ENCODE results near the gene IL1RAPL2.

The IL1RAPL2 gene

GRCh38 chrX:104833401-104833800 is 267.4 kb downstream of the IL1RAPL2 start:
- Histone ChIP-seq H3K9me2 (replicated peaks; ENCODE audit: insufficient read depth, low read length) (no peaks in the 10 kb centered on the region), H3K79me2 (ENCODE audit: insufficient read depth, low read length) (no peaks in the 10 kb centered on the region), H3K27me3 (ENCODE audit: low read length) (no peaks in the 10 kb centered on the region), H3K4me3 (ENCODE audit: insufficient read depth, low read length, poor library complexity, severe bottlenecking) (no peak overlapping the region), H2AFZ (ENCODE audit: low read depth, low read length, severe bottlenecking) (no peak overlapping the region), H3K36me3 (ENCODE audit: low read length) (no peaks in the 10 kb centered on the region), H3K9me3 (ENCODE audit: insufficient read depth, low read length) (no peaks in the 10 kb centered on the region), H3K4me2 (ENCODE audit: low read depth, low read length, poor library complexity, severe bottlenecking) (no peak overlapping the region), H3K27ac (ENCODE audit: low read depth, low read length) (no peak overlapping the region), H3K9ac (ENCODE audit: low read length) (no peak overlapping the region), H4K20me1 (ENCODE audit: low read depth, low read length) (no peaks in the 10 kb centered on the region), H3F3A (ENCODE audit: insufficient read depth) (no peaks in the 10 kb centered on the region)
- TF ChIP-seq EZH2phosphoT487 (conservative IDR thresholded peaks at IDR 0.05; ENCODE audit: low read length), result no peak
- no peak for TF ChIP-seq CTCF (IDR thresholded peaks at IDR 0.05; ENCODE audit: insufficient read depth, low read length, poor library complexity, severe bottlenecking)

- no peaks in the 10 kb centered on the region for H3K79me2 ChIP-seq (ENCODE audit: insufficient read depth, low read length)
- no peak overlapping the region for H2AFZ ChIP-seq (ENCODE audit: low read depth, low read length, severe bottlenecking)
- TF ChIP-seq EZH2phosphoT487 (conservative IDR thresholded peaks at IDR 0.05; ENCODE audit: low read length) (no peak), CTCF (IDR thresholded peaks at IDR 0.05; ENCODE audit: insufficient read depth, low read length, poor library complexity, severe bottlenecking) (no peak)
- no peaks in the 10 kb centered on the region for H3K9me3 ChIP-seq (ENCODE audit: insufficient read depth, low read length)
- H3K9ac ChIP-seq (ENCODE audit: low read length), result no peak overlapping the region
- no peak overlapping the region for H3K4me2 ChIP-seq (ENCODE audit: low read depth, low read length, poor library complexity, severe bottlenecking)
- H3K9me2 ChIP-seq (replicated peaks; ENCODE audit: insufficient read depth, low read length), result no peaks in the 10 kb centered on the region
- no peak overlapping the region for H3K27ac ChIP-seq (ENCODE audit: low read depth, low read length)
- H3K4me3 ChIP-seq (ENCODE audit: insufficient read depth, low read length, poor library complexity, severe bottlenecking), result no peak overlapping the region
- no peaks in the 10 kb centered on the region for H3F3A ChIP-seq (ENCODE audit: insufficient read depth)
- no peaks in the 10 kb centered on the region for H3K36me3 ChIP-seq (ENCODE audit: low read length)
- H4K20me1 ChIP-seq (ENCODE audit: low read depth, low read length), result no peaks in the 10 kb centered on the region
- H3K27me3 ChIP-seq (ENCODE audit: low read length), result no peaks in the 10 kb centered on the region
Observed at GRCh38 chrX:104842646-104843045, 276.6 kb downstream of the IL1RAPL2 start.

GRCh38 chrX:104852241-104852640 is 286.2 kb downstream of the IL1RAPL2 start:
- Histone ChIP-seq H3K9ac (ENCODE audit: low read length) (no peak overlapping the region), H2AFZ (ENCODE audit: low read depth, low read length, severe bottlenecking) (no peak overlapping the region), H3F3A (ENCODE audit: insufficient read depth) (no peaks in the 10 kb centered on the region), H3K79me2 (ENCODE audit: insufficient read depth, low read length) (no peaks in the 10 kb centered on the region), H3K9me3 (ENCODE audit: insufficient read depth, low read length) (no peaks in the 10 kb centered on the region), H3K27me3 (ENCODE audit: low read length) (no peaks in the 10 kb centered on the region), H3K4me2 (ENCODE audit: low read depth, low read length, poor library complexity, severe bottlenecking) (no peak overlapping the region), H3K4me3 (ENCODE audit: insufficient read depth, low read length, poor library complexity, severe bottlenecking) (no peak overlapping the region), H3K36me3 (ENCODE audit: low read length) (no peaks in the 10 kb centered on the region), H3K27ac (ENCODE audit: low read depth, low read length) (no peak overlapping the region), H4K20me1 (ENCODE audit: low read depth, low read length) (no peaks in the 10 kb centered on the region), H3K9me2 (replicated peaks; ENCODE audit: insufficient read depth, low read length) (no peaks in the 10 kb centered on the region)
- TF ChIP-seq EZH2phosphoT487 (conservative IDR thresholded peaks at IDR 0.05; ENCODE audit: low read length), result no peak
- TF ChIP-seq CTCF (IDR thresholded peaks at IDR 0.05; ENCODE audit: insufficient read depth, low read length, poor library complexity, severe bottlenecking), result no peak

Data from SU-DHL-6 (cell line).